SK-N-MC (cell line): Measurements from ENCODE around the gene KIAA1755.

ENCODE experiments used
- DNase-seq: peaks from one replicate; pipeline ENCODE4 v3.0.0-alpha.2; 2011; ENCODE audit warnings: low read depth, low spot score
- H3K27ac ChIP-seq: fragments of 200-600 bp; sonication (generic); 2 replicates; pipeline ENCODE4 v1.5.1; 2016; ENCODE audit warnings: mixed run types
- H3K36me3 ChIP-seq: fragments of 200-600 bp; sonication (generic); 2 replicates; pipeline ENCODE4 v1.6.1; 2017; ENCODE audit warnings: antibody characterized with exemption, low read length, mixed read lengths; ENCODE audit not compliant: insufficient read depth
- H3K4me3 ChIP-seq: fragments of 200-600 bp; sonication (generic); 2 replicates; pipeline ENCODE4 v1.5.1; 2016
- H3K9ac ChIP-seq: fragments of 200-600 bp; sonication (generic); 2 replicates; pipeline ENCODE4 v1.8.0; 2017; ENCODE audit warnings: mixed run types, mixed read lengths; ENCODE audit not compliant: insufficient read length
- H3K9me3 ChIP-seq: fragments of 200-600 bp; sonication (generic); 2 replicates; pipeline ENCODE4 v1.6.1; 2017; ENCODE audit warnings: low read depth, mild to moderate bottlenecking, antibody characterized with exemption, low read length, moderate library complexity, mixed read lengths
- EZH2 ChIP-seq: fragments of 200-600 bp; sonication (generic); IDR thresholded peaks from one replicate; pipeline ENCODE4 v1.6.1; 2017; ENCODE audit warnings: antibody characterized with exemption
- FOXP2 ChIP-seq: optimal IDR thresholded peaks from 2 replicates; pipeline ENCODE3; 2011; ENCODE audit warnings: mild to moderate bottlenecking, moderate library complexity; ENCODE audit not compliant: insufficient read depth; ENCODE audit errors: extremely low read length, control extremely low read depth
- POLR2AphosphoS5 ChIP-seq: IDR thresholded peaks from 2 replicates; pipeline ENCODE4 v1.6.1; 2012; ENCODE audit warnings: mild to moderate bottlenecking, low read depth, low read length, borderline replicate concordance

KIAA1755 gene

GRCh38 chr20:38196076-38196475 lies 64.5 kb downstream of the KIAA1755 start:
- TF ChIP-seq FOXP2 (no peak), POLR2AphosphoS5 (no peak), EZH2 (no peak)
- no peak overlapping the region for H3K27ac ChIP-seq

GRCh38 chr20:38195521-38195920 lies 65.0 kb downstream of the KIAA1755 start:
- TF ChIP-seq POLR2AphosphoS5 (no peak), FOXP2 (no peak), EZH2 (no peak)
- no peak overlapping the region for H3K9ac ChIP-seq
- H3K27ac ChIP-seq: no peak overlapping the region
- H3K9me3 ChIP-seq: no peaks in the 10 kb centered on the region
- no peak overlapping the region for H3K4me3 ChIP-seq
- H3K36me3 ChIP-seq: no peaks in the 10 kb centered on the region
- no peak for DNase-seq

More at GRCh38 chr20:38196076-38196475, 64.5 kb downstream of the KIAA1755 start:
- Histone ChIP-seq H3K36me3 (no peaks in the 10 kb centered on the region), H3K9ac (no peak overlapping the region), H3K9me3 (no peaks in the 10 kb centered on the region), H3K4me3 (no peak overlapping the region)
- no peak for DNase-seq

- no peak for DNase-seq
- Histone ChIP-seq H3K27ac (no peak overlapping the region), H3K4me3 (no peak overlapping the region), H3K36me3 (no peaks in the 10 kb centered on the region), H3K9me3 (no peaks in the 10 kb centered on the region), H3K9ac (no peak overlapping the region)
- TF ChIP-seq EZH2 (no peak), FOXP2 (no peak), POLR2AphosphoS5 (no peak)
Observed at GRCh38 chr20:38194971-38195504, 65.5 kb downstream of the KIAA1755 start.

GRCh38 chr20:38193586-38194105 lies 66.9 kb downstream of the KIAA1755 start:
- Histone ChIP-seq H3K9me3 (no peaks in the 10 kb centered on the region), H3K9ac (no peak overlapping the region), H3K36me3 (no peaks in the 10 kb centered on the region), H3K4me3 (no peak overlapping the region), H3K27ac (no peak overlapping the region)
- no peak for DNase-seq
- TF ChIP-seq FOXP2 (no peak), EZH2 (no peak), POLR2AphosphoS5 (no peak)

GRCh38 chr20:38192323-38192885 lies 68.1 kb downstream of the KIAA1755 start:
- DNase-seq: no peak
- H3K9ac ChIP-seq: no peak overlapping the region
- no peaks in the 10 kb centered on the region for H3K36me3 ChIP-seq
- no peak for TF ChIP-seq EZH2
- no peak for TF ChIP-seq FOXP2
- TF ChIP-seq POLR2AphosphoS5: no peak
- H3K27ac ChIP-seq: no peak overlapping the region
- H3K9me3 ChIP-seq: no peaks in the 10 kb centered on the region
- no peak overlapping the region for H3K4me3 ChIP-seq

GRCh38 chr20:38191654-38192053 lies 68.9 kb downstream of the KIAA1755 start:
- TF ChIP-seq FOXP2 (no peak), POLR2AphosphoS5 (no peak), EZH2 (no peak)

GRCh38 chr20:38190936-38191371 lies 69.6 kb downstream of the KIAA1755 start:
- TF ChIP-seq EZH2 (no peak), FOXP2 (no peak), POLR2AphosphoS5 (no peak)
- Histone ChIP-seq H3K36me3 (no peaks in the 10 kb centered on the region), H3K27ac (no peak overlapping the region), H3K9ac (no peak overlapping the region), H3K9me3 (no peaks in the 10 kb centered on the region), H3K4me3 (no peak overlapping the region)
- DNase-seq: no peak

More at GRCh38 chr20:38191654-38192053, 68.9 kb downstream of the KIAA1755 start:
- Histone ChIP-seq H3K9ac (no peak overlapping the region), H3K36me3 (no peaks in the 10 kb centered on the region), H3K9me3 (no peaks in the 10 kb centered on the region), H3K4me3 (no peak overlapping the region), H3K27ac (no peak overlapping the region)
- no peak for DNase-seq

- DNase-seq: no peak
Observed at GRCh38 chr20:38190166-38190565, 70.4 kb downstream of the KIAA1755 start.

GRCh38 chr20:38187517-38187916 lies 73.0 kb downstream of the KIAA1755 start:
- DNase-seq: no peak
- H3K4me3 ChIP-seq: no peak overlapping the region
- no peak overlapping the region for H3K9ac ChIP-seq
- H3K36me3 ChIP-seq: no peaks in the 10 kb centered on the region
- no peak for TF ChIP-seq POLR2AphosphoS5
- no peaks in the 10 kb centered on the region for H3K9me3 ChIP-seq
- H3K27ac ChIP-seq: no peak overlapping the region

More at GRCh38 chr20:38190166-38190565, 70.4 kb downstream of the KIAA1755 start:
- TF ChIP-seq EZH2: no peak
- no peak for TF ChIP-seq FOXP2
- TF ChIP-seq POLR2AphosphoS5: no peak
- no peak overlapping the region for H3K27ac ChIP-seq
- no peaks in the 10 kb centered on the region for H3K9me3 ChIP-seq
- no peak overlapping the region for H3K4me3 ChIP-seq
- no peaks in the 10 kb centered on the region for H3K36me3 ChIP-seq
- no peak overlapping the region for H3K9ac ChIP-seq
